Activated CD4-positive, alpha-beta T cell treated with anti-CD3 and anti-CD28 coated beads, Interleukin-2, amount 10 ng/mL, durations not matched to agents 7 days and 5 days (primary cell): Measurements from ENCODE around the gene COL27A1. TPM values are rescaled to one million over a fixed set of nuclear protein-coding genes. Genes with fewer than 3 reads are reported as not detected.

Source experiments
- CTCF ChIA-PET: fragments of 350-600 bp; sonication (Branson Sonifier 250); formaldehyde crosslinking; loops from one replicate; lab custom pipeline; 2021; ENCODE audit warnings: antibody characterized with exemption; lab: Charles Lee
- POLR2A ChIA-PET: fragments of 350-600 bp; sonication (Branson Sonifier 250); formaldehyde crosslinking; loops from one replicate; lab custom pipeline; 2021; ENCODE audit warnings: antibody characterized with exemption; lab: Charles Lee
- DNase-seq: peaks from one replicate; pipeline ENCODE4 v3.0.0-alpha.2; 2020
- H3K27ac Mint-ChIP-seq: one replicate; pipeline ENCODE4 v1.8.0; 2021; ENCODE audit warnings: mild to moderate bottlenecking, moderate library complexity, mixed read lengths
- H3K27me3 Mint-ChIP-seq: one replicate; pipeline ENCODE4 v1.8.0; 2021; ENCODE audit warnings: mixed read lengths
- H3K36me3 Mint-ChIP-seq: one replicate; pipeline ENCODE4 v1.8.0; 2021; ENCODE audit warnings: low read depth, mixed read lengths
- H3K4me1 Mint-ChIP-seq: one replicate; pipeline ENCODE4 v1.8.0; 2021; ENCODE audit warnings: mixed read lengths
- H3K4me3 Mint-ChIP-seq: one replicate; pipeline ENCODE4 v1.8.0; 2021; ENCODE audit warnings: mild to moderate bottlenecking, moderate library complexity, mixed read lengths
- H3K9me3 Mint-ChIP-seq: one replicate; pipeline ENCODE4 v1.8.0; 2021; ENCODE audit warnings: mixed read lengths
- total RNA-seq, 2 experiments: library from RNA; stranded (reverse); gene quantifications; one replicate each; pipeline ENCODE4 v1.2.3, GENCODE V29; 2021

The COL27A1 gene
- total RNA-seq, 2 experiments from 2014 or later, result 0.15 to 0.22 TPM

DNA sequence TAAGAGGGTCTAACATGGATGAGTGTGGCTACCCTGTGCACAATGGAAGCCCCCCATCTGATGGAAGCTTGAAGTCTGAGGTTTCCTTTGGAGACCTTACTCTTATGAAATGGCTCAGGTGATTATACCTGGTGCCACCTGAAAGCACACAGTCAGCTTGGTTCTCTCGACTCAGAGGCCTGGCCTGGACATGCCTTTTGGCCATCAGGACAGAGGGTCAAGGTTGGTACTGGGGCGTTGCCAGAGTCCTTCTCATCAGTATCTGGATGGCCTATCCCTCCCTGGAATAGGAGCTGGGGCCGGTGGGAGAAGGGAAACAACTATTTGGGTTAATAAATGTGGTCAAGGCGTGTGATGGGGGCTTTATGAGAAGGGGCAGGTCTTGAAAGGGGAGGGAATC is 48.9 kb downstream of the COL27A1 start:
- ChIA-PET CTCF (interaction anchor here (1.0 kb wide), 1 partner anchor 12 kb away, joined by 3 read pairs; no protein-coding TSS in a partner anchor), POLR2A (no interaction called here)
- Mint-ChIP-seq H3K9me3 (no peaks in the 10 kb centered on the region), H3K4me3 (no peak overlapping the region), H3K27ac (no peak overlapping the region), H3K36me3 (no peaks in the 10 kb centered on the region), H3K4me1 (no peaks in the 10 kb centered on the region), H3K27me3 (no peaks in the 10 kb centered on the region)
- no peak for DNase-seq

DNA sequence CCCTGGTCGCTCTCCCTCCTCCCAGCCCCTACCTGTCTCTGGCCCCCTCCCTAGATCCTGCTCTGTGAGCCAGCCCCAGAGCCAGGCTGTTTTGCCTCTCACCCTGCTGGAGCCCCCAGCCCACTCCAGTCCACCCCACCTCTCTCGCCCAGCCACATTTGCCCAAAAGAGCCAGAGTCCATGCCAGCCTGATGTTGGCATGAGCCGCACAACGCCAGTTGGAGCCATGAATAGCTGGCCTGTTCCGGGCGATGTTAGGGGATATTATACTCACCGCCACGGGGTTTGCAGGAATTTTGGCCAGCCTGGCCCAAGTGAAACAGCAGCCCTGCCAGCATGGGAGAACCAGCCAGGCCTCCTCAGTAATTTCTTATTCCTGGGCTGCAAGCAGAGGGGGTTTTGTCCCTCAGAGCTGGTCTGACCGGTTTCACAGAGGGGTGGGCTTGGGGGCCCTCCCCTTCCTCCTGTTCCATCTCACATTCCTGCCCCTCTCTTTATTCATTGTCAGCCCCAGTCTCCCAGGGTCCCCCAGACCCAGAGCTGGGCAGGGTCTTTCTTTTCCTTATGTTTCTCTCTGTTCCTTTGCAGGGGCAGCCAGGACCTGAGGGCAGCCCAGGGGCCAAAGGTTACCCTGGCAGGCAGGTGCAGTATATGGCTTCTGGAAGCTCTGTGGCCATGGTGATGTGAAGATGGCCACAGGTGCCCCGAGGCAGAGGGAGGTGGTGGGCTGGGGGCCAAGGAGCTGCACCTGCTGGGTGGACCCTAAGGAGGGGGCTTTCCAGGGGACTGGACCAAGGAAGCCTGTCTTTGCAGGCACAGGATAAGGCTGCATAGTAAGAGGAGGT is 50.1 kb downstream of the COL27A1 start:
- Mint-ChIP-seq H3K4me3 (no peak overlapping the region), H3K27ac (no peak overlapping the region), H3K27me3 (no peaks in the 10 kb centered on the region), H3K36me3 (no peaks in the 10 kb centered on the region), H3K9me3 (no peaks in the 10 kb centered on the region), H3K4me1 (no peaks in the 10 kb centered on the region)
- ChIA-PET POLR2A (no interaction called here), CTCF (interaction anchor here (0.8 kb wide), 1 partner anchor 20 kb away, joined by 3 read pairs; no protein-coding TSS in a partner anchor)
- no peak for DNase-seq

DNA sequence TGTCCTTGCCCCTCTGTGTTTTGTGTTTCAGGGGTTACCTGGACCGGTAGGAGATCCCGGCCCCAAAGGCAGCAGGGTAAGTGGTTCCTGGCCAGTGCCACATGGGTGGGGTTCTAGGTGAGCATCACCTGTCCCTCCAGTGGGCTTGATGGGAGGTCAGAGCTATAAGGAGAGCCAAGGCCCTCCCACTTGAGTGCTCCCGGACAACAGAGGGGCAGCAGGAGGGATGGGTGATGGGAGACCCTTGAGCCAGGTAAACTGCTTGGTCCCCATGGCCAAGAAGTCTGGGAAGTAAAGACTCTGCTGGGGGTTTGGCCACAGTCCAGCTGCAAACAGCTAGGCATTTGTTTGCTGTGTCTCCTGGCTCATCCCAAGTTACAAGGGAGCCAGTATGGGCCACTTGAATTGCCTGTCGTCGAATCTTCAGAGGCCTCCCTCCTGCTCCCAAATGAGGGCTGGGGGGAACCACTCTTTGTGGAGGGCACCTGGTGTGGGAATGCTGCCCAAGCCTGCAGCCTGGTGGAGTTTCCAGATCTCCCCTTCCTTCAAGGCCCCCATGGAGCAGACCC is 51.0 kb downstream of the COL27A1 start:
- CTCF ChIA-PET, result no interaction called here
- Mint-ChIP-seq H3K27me3 (no peaks in the 10 kb centered on the region), H3K36me3 (no peaks in the 10 kb centered on the region), H3K4me3 (no peak overlapping the region), H3K4me1 (no peaks in the 10 kb centered on the region), H3K9me3 (no peaks in the 10 kb centered on the region), H3K27ac (no peak overlapping the region)
- POLR2A ChIA-PET, result no interaction called here
- no peak for DNase-seq

DNA sequence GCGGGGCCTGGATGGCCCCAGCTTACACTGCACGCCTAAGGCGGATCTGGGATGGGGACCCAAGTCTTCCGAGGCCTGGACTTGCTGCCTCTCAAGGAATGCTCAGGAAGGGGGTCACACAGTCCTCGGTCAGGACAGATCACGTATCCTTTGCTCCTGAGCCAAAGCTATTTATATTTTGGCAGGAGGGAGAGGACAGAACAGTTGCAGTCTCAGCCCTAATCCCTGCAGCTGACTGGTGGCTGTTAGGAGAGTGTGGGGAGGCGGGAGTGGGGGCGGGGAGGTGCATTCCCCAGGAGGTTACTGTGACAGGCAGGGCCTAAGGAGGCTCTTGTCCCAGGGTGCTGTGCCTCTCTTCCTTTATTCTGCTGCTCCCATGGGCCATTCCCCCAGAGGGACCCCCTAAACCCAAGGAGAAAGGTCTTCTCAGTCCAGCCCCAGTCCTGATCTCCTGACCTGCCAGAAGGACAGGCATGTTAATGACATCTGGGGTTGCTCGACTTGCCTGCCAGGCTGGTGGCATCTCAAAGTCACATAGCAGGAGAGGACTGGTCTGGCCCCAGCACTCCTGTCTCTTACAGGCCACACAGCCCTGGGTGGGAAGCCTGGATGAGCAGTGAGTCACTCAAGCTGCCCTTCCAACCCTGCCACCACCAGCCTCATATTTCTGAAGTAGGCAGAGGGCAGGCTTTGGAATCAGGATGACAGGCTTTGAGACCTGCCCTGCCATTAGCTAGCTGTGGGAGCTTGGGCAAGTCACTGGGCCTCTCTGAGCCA is 51.9 kb downstream of the COL27A1 start:
- ChIA-PET POLR2A (no interaction called here), CTCF (no interaction called here)

DNA sequence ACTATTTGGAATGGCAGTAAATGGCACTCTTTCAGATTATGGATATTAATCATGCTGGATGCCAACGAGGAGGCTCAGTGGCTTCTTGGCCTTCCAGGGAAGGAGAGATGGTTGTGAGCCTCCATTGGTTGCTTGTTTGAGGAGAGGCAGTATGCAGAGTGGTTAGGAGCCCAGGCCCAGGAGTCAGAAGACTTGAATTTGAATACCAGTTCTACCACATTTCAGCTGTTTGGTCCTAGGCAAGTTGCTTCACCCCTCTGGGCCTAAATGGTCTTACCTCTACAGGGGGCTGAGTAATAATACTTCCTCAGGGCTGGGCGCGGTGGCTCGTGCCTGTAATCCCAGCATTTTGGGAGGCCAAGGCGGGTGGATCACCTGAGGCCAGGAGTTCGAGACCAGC is 52.5 kb downstream of the COL27A1 start:
- ChIA-PET POLR2A (no interaction called here), CTCF (no interaction called here)
- Mint-ChIP-seq H3K9me3 (no peaks in the 10 kb centered on the region), H3K4me3 (no peak overlapping the region), H3K27ac (no peak overlapping the region), H3K4me1 (no peaks in the 10 kb centered on the region), H3K27me3 (no peaks in the 10 kb centered on the region), H3K36me3 (no peaks in the 10 kb centered on the region)
- DNase-seq, result no peak

More for the DNA sequence above, 51.9 kb downstream of the COL27A1 start:
- H3K36me3 Mint-ChIP-seq, result no peaks in the 10 kb centered on the region
- H3K27ac Mint-ChIP-seq, result no peak overlapping the region
- no peak overlapping the region for H3K4me3 Mint-ChIP-seq
- H3K9me3 Mint-ChIP-seq, result no peaks in the 10 kb centered on the region
- H3K4me1 Mint-ChIP-seq, result no peaks in the 10 kb centered on the region
- no peak for DNase-seq
- no peaks in the 10 kb centered on the region for H3K27me3 Mint-ChIP-seq

DNA sequence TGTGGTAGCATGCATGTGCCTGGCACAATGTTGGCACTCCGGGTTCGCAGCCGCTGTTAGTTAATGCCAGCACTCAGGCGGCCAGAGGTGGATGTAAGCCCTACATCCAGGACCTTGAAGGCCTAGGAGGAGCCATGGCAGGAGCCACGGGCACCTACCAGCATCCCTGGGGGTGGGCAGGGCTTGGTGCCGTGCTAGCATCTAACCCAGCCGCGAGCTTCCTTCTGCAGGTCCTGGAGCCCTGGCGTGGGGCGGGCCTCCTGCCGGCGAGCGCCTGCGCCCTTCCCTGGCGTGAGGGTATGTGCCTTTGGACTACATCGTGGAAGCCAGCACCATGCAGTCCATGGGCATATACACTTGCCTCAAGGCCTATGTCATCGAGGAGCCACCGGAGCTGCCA is 53.8 kb downstream of the COL27A1 start:
- Mint-ChIP-seq H3K36me3 (no peaks in the 10 kb centered on the region), H3K4me3 (no peak overlapping the region), H3K27ac (no peak overlapping the region), H3K27me3 (no peaks in the 10 kb centered on the region), H3K9me3 (no peaks in the 10 kb centered on the region), H3K4me1 (no peaks in the 10 kb centered on the region)
- POLR2A ChIA-PET, result no interaction called here
- no peak for DNase-seq
- CTCF ChIA-PET, result no interaction called here

DNA sequence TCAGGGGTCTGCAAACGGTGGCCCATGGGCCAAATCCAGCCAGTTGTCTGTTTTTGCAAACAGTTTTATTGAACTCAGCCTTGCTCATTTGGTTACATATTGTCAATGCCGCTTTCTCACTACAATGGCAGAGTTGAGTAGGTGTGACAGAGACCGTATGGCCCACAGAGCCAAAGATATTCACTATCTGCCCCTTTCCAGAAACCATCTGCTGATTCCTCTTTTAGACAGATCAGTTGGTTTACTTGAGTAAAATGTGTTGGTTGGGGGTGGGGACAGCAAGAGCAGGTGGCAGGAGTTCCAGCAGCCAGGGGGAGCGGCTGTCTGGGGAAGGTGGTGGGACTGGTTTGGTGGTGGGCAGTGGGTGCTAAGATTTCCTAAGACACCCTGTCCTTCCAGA is 54.8 kb downstream of the COL27A1 start:
- Mint-ChIP-seq H3K9me3 (no peaks in the 10 kb centered on the region), H3K4me3 (no peak overlapping the region), H3K27me3 (no peaks in the 10 kb centered on the region), H3K36me3 (no peaks in the 10 kb centered on the region), H3K4me1 (no peaks in the 10 kb centered on the region), H3K27ac (no peak overlapping the region)
- ChIA-PET CTCF (no interaction called here), POLR2A (no interaction called here)
- no peak for DNase-seq

DNA sequence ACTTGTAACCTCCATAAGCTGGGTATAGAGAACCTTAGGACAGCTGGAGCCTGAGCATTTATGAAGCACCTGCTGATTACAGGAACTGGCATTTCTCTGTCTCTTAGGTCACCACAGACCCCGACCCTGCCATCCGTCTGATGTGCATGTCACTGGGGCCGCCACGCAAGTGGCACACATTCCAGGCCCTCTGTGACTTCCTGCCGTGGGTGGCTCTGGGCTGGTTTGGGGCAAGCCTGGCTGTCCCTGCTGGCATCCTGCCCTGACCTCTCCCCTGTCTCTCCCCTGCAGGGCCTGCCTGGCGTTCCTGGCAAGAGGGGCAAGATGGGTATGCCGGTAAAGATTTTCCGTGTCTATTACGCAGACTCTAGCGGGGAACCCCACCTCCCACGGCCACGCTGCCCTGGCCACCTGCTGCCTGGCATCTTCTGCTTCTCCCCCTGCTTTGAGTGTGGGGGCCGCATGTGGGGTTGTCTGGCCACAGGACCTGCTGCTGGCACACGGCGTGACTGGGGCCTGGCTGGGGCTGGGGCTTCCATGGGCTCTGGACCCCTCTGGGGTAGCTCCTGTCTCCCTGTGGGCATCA is 55.4 kb downstream of the COL27A1 start:
- H3K27ac Mint-ChIP-seq, result no peak overlapping the region
- H3K4me3 Mint-ChIP-seq, result no peak overlapping the region
- CTCF ChIA-PET, result no interaction called here
- H3K4me1 Mint-ChIP-seq, result no peaks in the 10 kb centered on the region
- no peaks in the 10 kb centered on the region for H3K27me3 Mint-ChIP-seq
- H3K9me3 Mint-ChIP-seq, result no peaks in the 10 kb centered on the region
- H3K36me3 Mint-ChIP-seq, result no peaks in the 10 kb centered on the region
- DNase-seq, result no peak
- POLR2A ChIA-PET, result no interaction called here

DNA sequence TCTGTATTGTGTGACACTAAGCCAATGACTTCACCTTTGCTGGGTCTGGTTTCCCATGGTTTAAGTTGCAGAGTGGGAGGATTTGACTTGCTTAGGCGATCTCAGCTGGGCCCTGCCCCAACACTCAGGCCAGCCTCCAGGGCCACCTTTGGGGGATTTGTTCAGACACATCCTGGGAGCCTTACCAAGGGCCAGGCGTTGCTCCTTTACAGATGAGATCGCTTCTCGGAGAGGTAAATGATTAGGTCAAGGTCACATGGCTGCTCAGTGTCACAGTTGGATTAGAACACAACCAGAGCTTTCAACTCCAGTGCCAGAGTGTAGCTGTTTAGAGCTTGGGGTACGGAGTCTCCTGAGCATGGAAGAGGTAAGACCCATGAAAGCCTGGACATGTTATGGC is 57.5 kb downstream of the COL27A1 start:
- no peaks in the 10 kb centered on the region for H3K4me1 Mint-ChIP-seq
- H3K36me3 Mint-ChIP-seq, result no peaks in the 10 kb centered on the region
- no peak overlapping the region for H3K4me3 Mint-ChIP-seq
- CTCF ChIA-PET, result no interaction called here
- no peaks in the 10 kb centered on the region for H3K9me3 Mint-ChIP-seq
- DNase-seq, result no peak
- no peak overlapping the region for H3K27ac Mint-ChIP-seq
- POLR2A ChIA-PET, result no interaction called here
- no peaks in the 10 kb centered on the region for H3K27me3 Mint-ChIP-seq

DNA sequence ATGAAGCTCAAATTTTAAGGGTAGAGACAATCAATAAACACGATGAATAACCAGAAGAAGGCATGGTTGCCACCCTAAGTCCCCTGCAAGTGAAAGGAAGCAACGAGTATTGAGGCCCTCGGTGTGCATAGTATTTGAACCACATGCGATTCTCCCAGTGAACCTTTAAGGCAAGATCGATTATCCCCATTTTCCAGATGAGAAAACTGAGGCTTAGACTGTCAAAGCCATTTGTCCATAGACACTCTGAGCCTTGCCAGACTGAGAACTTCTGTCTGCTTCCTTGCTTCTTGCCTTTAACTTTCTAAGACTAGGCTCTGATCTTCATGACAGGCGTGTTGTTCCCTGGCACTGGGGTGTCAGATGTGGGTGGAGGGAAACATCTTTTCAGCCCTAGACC is 58.2 kb downstream of the COL27A1 start:
- no peaks in the 10 kb centered on the region for H3K27me3 Mint-ChIP-seq
- DNase-seq, result no peak
- no peaks in the 10 kb centered on the region for H3K36me3 Mint-ChIP-seq
- H3K9me3 Mint-ChIP-seq, result no peaks in the 10 kb centered on the region
- CTCF ChIA-PET, result no interaction called here
- no peak overlapping the region for H3K27ac Mint-ChIP-seq
- POLR2A ChIA-PET, result no interaction called here
- no peak overlapping the region for H3K4me3 Mint-ChIP-seq
- no peaks in the 10 kb centered on the region for H3K4me1 Mint-ChIP-seq

DNA sequence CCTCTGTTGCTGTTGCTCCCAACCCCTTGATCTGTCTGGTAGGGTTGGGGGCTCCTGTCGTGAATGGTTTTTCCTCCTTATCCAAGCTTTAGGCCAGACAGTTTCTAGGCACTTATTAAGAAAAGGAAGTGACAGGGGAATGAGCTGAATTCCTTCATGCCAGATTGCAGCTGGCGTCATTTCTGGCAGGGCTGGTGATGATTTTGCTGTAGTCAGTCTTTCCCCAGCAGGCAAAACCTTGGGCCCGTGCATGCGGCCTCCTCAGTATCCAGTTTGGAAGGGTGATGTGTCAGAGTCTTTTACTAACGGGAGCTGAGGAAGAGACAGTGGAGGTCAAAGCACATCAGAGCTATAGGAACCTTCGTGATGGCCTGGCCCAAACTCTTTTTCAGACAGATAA is 58.8 kb downstream of the COL27A1 start:
- Mint-ChIP-seq H3K27me3 (no peaks in the 10 kb centered on the region), H3K4me1 (no peaks in the 10 kb centered on the region), H3K9me3 (no peaks in the 10 kb centered on the region), H3K4me3 (no peak overlapping the region), H3K27ac (no peak overlapping the region), H3K36me3 (no peaks in the 10 kb centered on the region)
- ChIA-PET POLR2A (no interaction called here), CTCF (no interaction called here)
- no peak for DNase-seq

DNA sequence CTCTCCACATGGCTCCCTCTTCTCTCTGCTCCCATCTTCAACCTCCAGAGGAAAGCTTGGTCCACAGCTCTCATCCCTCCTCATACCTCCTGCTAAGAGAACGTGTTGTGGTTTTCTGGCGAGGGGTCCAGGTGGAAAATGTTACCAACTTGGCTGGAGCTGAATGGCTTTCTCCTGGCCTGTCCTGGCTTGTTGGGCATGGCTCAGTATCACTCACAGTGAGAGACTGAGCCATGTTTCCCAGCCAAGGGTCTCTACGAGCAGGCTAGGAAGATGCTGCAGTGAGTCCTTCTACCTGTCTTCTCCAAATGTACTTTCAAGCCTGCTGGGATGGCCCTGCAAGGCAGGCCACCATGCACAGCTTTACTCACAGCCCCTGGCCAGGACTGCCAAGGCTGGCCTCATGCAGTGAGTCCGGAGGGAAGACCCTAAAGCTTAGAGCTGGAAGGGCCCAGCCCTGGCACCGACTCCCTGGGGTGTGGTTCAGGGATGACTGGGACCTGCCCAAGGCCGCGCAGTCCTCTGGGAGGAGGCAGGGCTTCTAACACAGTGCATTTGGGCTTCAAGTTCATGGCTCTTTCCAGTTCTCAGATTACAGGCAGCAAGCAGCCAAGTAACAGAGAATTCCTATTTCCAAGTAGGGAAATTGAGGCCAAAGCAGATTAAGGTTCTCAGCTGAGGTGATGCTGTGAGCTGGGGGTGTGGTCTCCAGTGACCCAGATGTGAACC is 59.5 kb downstream of the COL27A1 start:
- no peaks in the 10 kb centered on the region for H3K27me3 Mint-ChIP-seq
- CTCF ChIA-PET, result interaction anchor here (0.6 kb wide), 1 partner anchor 830 kb away, joined by 6 read pairs; no protein-coding TSS in a partner anchor
- DNase-seq, result no peak
- no peak overlapping the region for H3K4me3 Mint-ChIP-seq
- H3K4me1 Mint-ChIP-seq, result no peaks in the 10 kb centered on the region
- H3K36me3 Mint-ChIP-seq, result no peaks in the 10 kb centered on the region
- POLR2A ChIA-PET, result no interaction called here
- no peaks in the 10 kb centered on the region for H3K9me3 Mint-ChIP-seq
- no peak overlapping the region for H3K27ac Mint-ChIP-seq
